ENCODE results near the gene SLC25A20. TPM values are rescaled to one million over a fixed set of nuclear protein-coding genes. Genes with fewer than 3 reads are reported as not detected.

Gene SLC25A20
- polyA plus RNA-seq, 1 donor (not counting 4 experiments of a cell fraction or from before 2014, with no cell fraction given), result 22.4 TPM

DNA sequence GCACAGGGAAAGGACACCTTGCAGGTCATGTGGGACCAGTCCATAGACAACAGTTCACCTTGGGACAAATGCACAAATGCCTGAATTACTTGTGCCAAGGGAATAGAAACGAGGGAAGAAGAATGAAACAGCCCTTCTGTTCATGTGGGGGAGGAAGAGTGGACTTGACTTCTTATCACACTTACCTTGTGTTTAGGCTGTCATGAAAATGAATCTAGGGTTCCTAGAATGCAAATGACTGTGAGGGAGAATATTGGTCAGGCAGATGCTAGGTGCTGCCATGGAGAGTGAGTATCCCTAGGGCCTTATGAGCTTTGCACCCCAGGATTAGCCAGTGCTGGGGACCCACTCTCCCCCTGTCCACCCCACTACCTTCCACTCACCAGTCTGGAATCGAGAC lies 40.0 kb downstream of the SLC25A20 start:
- no peaks in the 10 kb centered on the region for H3K9me3 ChIP-seq (ENCODE audit: control insufficient read depth, low read depth, low read length)
- H3K27ac ChIP-seq (ENCODE audit: control insufficient read depth, insufficient read depth, low read length), result no peak overlapping the region

DNA sequence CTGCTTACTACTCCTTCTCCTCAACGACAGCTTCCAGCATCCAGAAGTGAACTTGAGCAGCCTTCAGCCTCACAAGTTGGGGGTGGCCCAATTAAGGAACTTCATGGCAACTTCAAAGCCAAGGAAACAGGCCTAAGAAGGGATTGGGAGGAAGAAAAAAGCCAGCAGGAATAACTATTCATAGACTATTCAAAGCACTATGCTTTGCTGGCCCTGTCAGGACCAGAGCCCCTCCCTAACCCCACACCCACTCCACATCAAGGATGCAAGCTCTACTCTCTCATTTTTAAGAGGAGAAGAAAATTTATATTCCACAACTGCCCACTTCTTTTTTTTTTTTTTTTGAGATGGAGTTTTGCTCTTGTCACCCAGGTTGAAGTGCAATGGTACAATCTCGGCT lies 41.0 kb downstream of the SLC25A20 start:
- Histone ChIP-seq H3K36me3 (ENCODE audit: control insufficient read depth in 2 of 2, extremely low read depth in 1 of 2, insufficient read depth in 2 of 2, low read length in 2 of 2) (peaks cover 2 to 5% of the 10 kb centered on the region in 2 experiments), H3K4me3 (ENCODE audit: control insufficient read depth in 2 of 3, extremely low read depth in 1 of 3, insufficient read depth in 2 of 3, low read depth in 1 of 3, low read length in 3 of 3) (no peak overlapping the region), H3K9me3 (ENCODE audit: control insufficient read depth, low read depth, low read length) (no peaks in the 10 kb centered on the region), H3K9ac (ENCODE audit: control insufficient read depth, extremely low read depth, insufficient read depth, low read length) (no peak overlapping the region), H2AFZ (ENCODE audit: control insufficient read depth, low read length) (no peak overlapping the region), H3K27ac (ENCODE audit: control insufficient read depth, insufficient read depth, low read length) (no peak overlapping the region), H4K20me1 (ENCODE audit: control insufficient read depth, extremely low read depth, insufficient read depth, low read length) (no peaks in the 10 kb centered on the region), H3K4me1 (ENCODE audit: control insufficient read depth, extremely low read depth, insufficient read depth, low read length) (peaks cover 2% of the 10 kb centered on the region), H3K27me3 (ENCODE audit: control insufficient read depth, extremely low read depth, insufficient read depth, low read length) (no peaks in the 10 kb centered on the region), H3K4me2 (ENCODE audit: control insufficient read depth, extremely low read depth, insufficient read depth, low read depth, low read length) (no peak overlapping the region), H3K9me1 (ENCODE audit: control insufficient read depth, extremely low read depth, insufficient read depth, low read length) (no peaks in the 10 kb centered on the region), H3K79me2 (ENCODE audit: control insufficient read depth, insufficient read depth, low read length) (no peaks in the 10 kb centered on the region)
- dilution Hi-C loops (cut with MboI; ENCODE audit: extremely low pct_ligation_motif_present, low sequenced_read_pairs), result no loop called here
- DNase-seq (ENCODE audit: low read depth, low spot score) (no peak), FAIRE-seq (no peak)
- no peak for TF ChIP-seq EZH2 (IDR thresholded peaks at IDR 0.05; ENCODE audit: low read length)
- TF ChIP-seq, protein P1, sequence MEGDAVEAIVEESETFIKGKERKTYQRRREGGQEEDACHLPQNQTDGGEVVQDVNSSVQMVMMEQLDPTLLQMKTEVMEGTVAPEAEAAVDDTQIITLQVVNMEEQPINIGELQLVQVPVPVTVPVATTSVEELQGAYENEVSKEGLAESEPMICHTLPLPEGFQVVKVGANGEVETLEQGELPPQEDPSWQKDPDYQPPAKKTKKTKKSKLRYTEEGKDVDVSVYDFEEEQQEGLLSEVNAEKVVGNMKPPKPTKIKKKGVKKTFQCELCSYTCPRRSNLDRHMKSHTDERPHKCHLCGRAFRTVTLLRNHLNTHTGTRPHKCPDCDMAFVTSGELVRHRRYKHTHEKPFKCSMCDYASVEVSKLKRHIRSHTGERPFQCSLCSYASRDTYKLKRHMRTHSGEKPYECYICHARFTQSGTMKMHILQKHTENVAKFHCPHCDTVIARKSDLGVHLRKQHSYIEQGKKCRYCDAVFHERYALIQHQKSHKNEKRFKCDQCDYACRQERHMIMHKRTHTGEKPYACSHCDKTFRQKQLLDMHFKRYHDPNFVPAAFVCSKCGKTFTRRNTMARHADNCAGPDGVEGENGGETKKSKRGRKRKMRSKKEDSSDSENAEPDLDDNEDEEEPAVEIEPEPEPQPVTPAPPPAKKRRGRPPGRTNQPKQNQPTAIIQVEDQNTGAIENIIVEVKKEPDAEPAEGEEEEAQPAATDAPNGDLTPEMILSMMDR (optimal IDR thresholded peaks at IDR 0.05 in 1 of 3, IDR thresholded peaks at IDR 0.05 in 1 of 3, conservative IDR thresholded peaks at IDR 0.05 in 1 of 3; ENCODE audit: extremely low read depth in 1 of 3, insufficient read depth in 2 of 3, low read length in 3 of 3), result no peak

More for the DNA sequence above, 40.0 kb downstream of the SLC25A20 start:
- DNase-seq (ENCODE audit: low read depth, low spot score), result no peak
- no peaks in the 10 kb centered on the region for H4K20me1 ChIP-seq (ENCODE audit: control insufficient read depth, extremely low read depth, insufficient read depth, low read length)
- H3K4me2 ChIP-seq (ENCODE audit: control insufficient read depth, extremely low read depth, insufficient read depth, low read depth, low read length), result no peak overlapping the region
- no peak overlapping the region for H3K9ac ChIP-seq (ENCODE audit: control insufficient read depth, extremely low read depth, insufficient read depth, low read length)
- H3K4me3 ChIP-seq (ENCODE audit: control insufficient read depth in 2 of 3, extremely low read depth in 1 of 3, insufficient read depth in 2 of 3, low read depth in 1 of 3, low read length in 3 of 3), result no peak overlapping the region
- TF ChIP-seq, protein P1 (optimal IDR thresholded peaks at IDR 0.05 in 1 of 3, IDR thresholded peaks at IDR 0.05 in 1 of 3, conservative IDR thresholded peaks at IDR 0.05 in 1 of 3; ENCODE audit: extremely low read depth in 1 of 3, insufficient read depth in 2 of 3, low read length in 3 of 3), result no peak
- TF ChIP-seq EZH2 (IDR thresholded peaks at IDR 0.05; ENCODE audit: low read length), result no peak
- peaks cover 2 to 5% of the 10 kb centered on the region in 2 experiments for H3K36me3 ChIP-seq (ENCODE audit: control insufficient read depth in 2 of 2, extremely low read depth in 1 of 2, insufficient read depth in 2 of 2, low read length in 2 of 2)
- H3K27me3 ChIP-seq (ENCODE audit: control insufficient read depth, extremely low read depth, insufficient read depth, low read length), result no peaks in the 10 kb centered on the region
- no peaks in the 10 kb centered on the region for H3K9me1 ChIP-seq (ENCODE audit: control insufficient read depth, extremely low read depth, insufficient read depth, low read length)
- no peaks in the 10 kb centered on the region for H3K79me2 ChIP-seq (ENCODE audit: control insufficient read depth, insufficient read depth, low read length)
- H2AFZ ChIP-seq (ENCODE audit: control insufficient read depth, low read length), result no peak overlapping the region
- H3K4me1 ChIP-seq (ENCODE audit: control insufficient read depth, extremely low read depth, insufficient read depth, low read length), result peaks cover 12% of the 10 kb centered on the region
- dilution Hi-C loops (cut with MboI; ENCODE audit: extremely low pct_ligation_motif_present, low sequenced_read_pairs), result no loop called here
- no peak for FAIRE-seq
